ENCODE results near the gene MED13L. TPM values are rescaled to one million over a fixed set of nuclear protein-coding genes. Genes with fewer than 3 reads are reported as not detected.

Gene MED13L
- total and polyA plus RNA-seq, 12 donors = 8.8 to 106 (median 73.8) TPM

- Histone ChIP-seq H3K27ac (peak overlapping the region in 2 of 5 donors; percentile 24 to 37), H3K9me3 (replicated peaks in 1 of 3) (no peaks in the 10 kb centered on the region), H3K36me3 (replicated peaks in 1 of 2) (no peaks in the 10 kb centered on the region), H3K4me3 (peak overlapping the region in 1 of 4 donors; percentile 37), H3K4me1 (replicated peaks in 1 of 2) (peaks cover 6 to 33% of the 10 kb centered on the region in 2 donors), H3K27me3 (no peaks in the 10 kb centered on the region)
- WGBS, 4 donors = 48 to 56% (median 48%) methylated on average over 3 of the region's 3 CpGs
- intact Hi-C loops (cut with DNase I) = no loop called here
- no peak for DNase-seq
- TF ChIP-seq CTCF (IDR thresholded peaks at IDR 0.05) = no peak
These were observed 105.9 kb downstream of the MED13L start for GRCh38 chr12:116171549-116171948.

- 98 to 100% (median 100%) methylated on average over 1 of the region's 1 CpG for WGBS, 4 donors
- H3K4me1 ChIP-seq (replicated peaks in 1 of 2) = peaks cover 6 to 40% of the 10 kb centered on the region in 2 donors
These were observed 108.4 kb downstream of the MED13L start for GRCh38 chr12:116169071-116169470.

DNA sequence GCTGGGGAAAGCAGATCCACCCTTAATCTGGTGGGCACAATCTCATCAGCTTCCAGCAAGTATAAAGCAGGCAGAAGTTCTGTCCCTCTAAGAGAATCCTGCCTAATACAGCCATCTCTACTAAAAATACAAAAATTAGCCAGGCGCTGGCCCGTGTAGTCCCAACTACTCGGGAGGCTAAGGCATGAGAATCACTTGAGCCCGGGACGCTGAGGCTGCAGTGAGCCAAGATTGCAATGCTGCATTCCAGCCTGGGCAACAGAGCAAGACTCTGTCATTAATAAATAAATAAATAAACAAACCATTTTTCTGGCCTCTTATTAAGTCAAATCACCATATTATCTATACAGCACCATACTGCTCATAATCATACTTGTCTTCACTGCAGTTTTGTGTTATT is 111.2 kb downstream of the MED13L start:
- Histone ChIP-seq H3K4me1 (replicated peaks in 1 of 2) (peaks cover 0 to 37% of the 10 kb centered on the region in 2 donors), H3K27ac (no peak overlapping the region)

More at GRCh38 chr12:116169071-116169470, 108.4 kb downstream of the MED13L start:
- Histone ChIP-seq H3K9me3 (replicated peaks in 1 of 3) (no peaks in the 10 kb centered on the region), H3K27ac (no peak overlapping the region), H3K27me3 (no peaks in the 10 kb centered on the region), H3K4me3 (no peak overlapping the region), H3K36me3 (replicated peaks in 1 of 2) (no peaks in the 10 kb centered on the region)
- TF ChIP-seq CTCF (IDR thresholded peaks at IDR 0.05) (no peak), POLR2A (IDR thresholded peaks at IDR 0.05) (no peak)
- no peak for DNase-seq
- intact Hi-C loops (cut with DNase I) = no loop called here

GRCh38 chr12:116165036-116165425 is 112.5 kb downstream of the MED13L start:
- H3K27ac ChIP-seq = peak overlapping the region in 1 of 5 donors; percentile 22
- intact Hi-C loops (cut with DNase I) = no loop called here

More for the DNA sequence above, 111.2 kb downstream of the MED13L start:
- DNase-seq = no peak
- Histone ChIP-seq H3K36me3 (replicated peaks in 1 of 2) (no peaks in the 10 kb centered on the region), H3K27me3 (no peaks in the 10 kb centered on the region), H3K9me3 (replicated peaks in 1 of 3) (no peaks in the 10 kb centered on the region), H3K4me3 (no peak overlapping the region)
- intact Hi-C loops (cut with DNase I) = no loop called here
- WGBS, 4 donors = 87 to 94% (median 91%) methylated on average over 5 of the region's 5 CpGs
- TF ChIP-seq CTCF (IDR thresholded peaks at IDR 0.05) (no peak), POLR2A (IDR thresholded peaks at IDR 0.05) (no peak)

More at GRCh38 chr12:116165036-116165425, 112.5 kb downstream of the MED13L start:
- H3K4me3 ChIP-seq = no peak overlapping the region
- WGBS, 4 donors = 47 to 56% (median 52%) methylated on average over 4 of the region's 4 CpGs
- no peaks in the 10 kb centered on the region for H3K27me3 ChIP-seq
- TF ChIP-seq POLR2A (IDR thresholded peaks at IDR 0.05) (no peak), CTCF (IDR thresholded peaks at IDR 0.05) (no peak)
- peaks cover 0 to 43% of the 10 kb centered on the region in 2 donors for H3K4me1 ChIP-seq (replicated peaks in 1 of 2)
- H3K36me3 ChIP-seq (replicated peaks in 1 of 2) = no peaks in the 10 kb centered on the region
- no peak for DNase-seq
- no peaks in the 10 kb centered on the region for H3K9me3 ChIP-seq (replicated peaks in 1 of 3)
